GM18951 (cell line): ENCODE data around the gene KMO.

Source experiments
- POLR2A ChIP-seq: IDR thresholded peaks from 4 replicates; pipeline ENCODE4 v1.6.1; 2011; ENCODE audit warnings: mild to moderate bottlenecking; ENCODE audit not compliant: insufficient read length, insufficient read depth; ENCODE audit errors: extremely low read depth
- in situ Hi-C: fragments of 300-500 bp; cut with MboI; formaldehyde crosslinking; loops from one replicate; pipeline ENCODE4 v1.12.0; 2022; ENCODE audit warnings: low sequenced_read_pairs, mixed read lengths, inconsistent platforms; ENCODE audit not compliant: unreplicated experiment

The KMO gene

GRCh38 chr1:241608379-241609033 lies 76.3 kb downstream of the KMO start:
- TF ChIP-seq POLR2A, result no peak
- in situ Hi-C loops, result loop anchor here (25.0 kb wide), 1 partner anchor 404 kb away; no protein-coding TSS in a partner anchor

DNA sequence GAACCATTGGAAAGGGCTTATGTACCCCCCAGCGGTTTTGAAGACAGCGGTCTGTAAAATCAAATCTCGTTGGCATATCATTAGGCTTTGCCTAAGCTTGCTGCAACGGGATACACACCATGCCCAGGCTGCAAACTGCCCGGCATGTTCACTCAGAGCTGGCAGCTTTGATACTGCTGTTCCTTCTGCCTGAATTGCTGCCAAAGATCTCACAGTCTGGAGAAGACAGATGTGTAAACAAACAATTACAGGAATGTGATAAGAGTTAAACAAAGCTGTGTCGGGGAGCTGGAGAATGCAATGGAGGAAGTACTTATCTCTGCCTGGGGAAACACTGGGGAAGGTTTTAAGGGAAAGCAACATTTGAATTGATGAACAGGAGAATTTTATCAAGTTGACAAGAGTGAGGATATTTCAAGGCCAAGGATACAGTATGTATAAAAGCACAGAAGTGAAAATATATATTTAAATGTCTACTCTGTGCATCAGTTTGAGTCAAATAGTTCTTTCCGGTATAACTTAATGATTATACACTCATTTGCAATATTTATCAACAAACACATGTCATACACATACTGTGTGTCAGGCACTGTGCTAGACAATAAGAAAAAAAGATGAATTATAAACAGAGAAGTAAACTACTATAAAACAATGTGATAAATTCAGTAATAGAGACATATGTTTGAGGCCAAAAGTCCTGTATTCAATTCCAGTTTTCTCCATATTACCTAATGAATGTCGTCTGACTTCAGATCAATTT lies 78.1 kb downstream of the KMO start:
- in situ Hi-C loops, result loop anchor here (25.0 kb wide), 1 partner anchor 402 kb away; no protein-coding TSS in a partner anchor
- no peak for TF ChIP-seq POLR2A

DNA sequence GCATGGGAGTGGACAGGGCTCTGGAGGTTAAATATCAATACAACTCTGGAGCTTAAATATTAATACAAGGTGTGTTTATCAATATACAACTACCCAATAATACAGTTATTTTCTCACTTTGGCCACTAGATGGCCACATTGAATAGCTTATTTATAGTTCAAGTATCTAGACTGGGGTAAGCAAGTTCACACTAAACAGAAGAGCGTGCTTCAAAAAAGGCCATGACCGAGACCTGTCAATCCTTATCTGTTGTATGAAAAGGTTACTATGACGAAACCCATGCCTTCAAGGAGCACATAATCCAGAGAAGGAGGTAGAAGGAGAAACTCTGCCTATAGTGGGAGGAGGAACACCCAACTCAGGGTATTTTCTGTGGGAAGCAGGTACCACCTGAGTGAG lies 78.9 kb downstream of the KMO start:
- in situ Hi-C loops, result loop anchor here (25.0 kb wide), 1 partner anchor 401 kb away; no protein-coding TSS in a partner anchor
- TF ChIP-seq POLR2A, result no peak

DNA sequence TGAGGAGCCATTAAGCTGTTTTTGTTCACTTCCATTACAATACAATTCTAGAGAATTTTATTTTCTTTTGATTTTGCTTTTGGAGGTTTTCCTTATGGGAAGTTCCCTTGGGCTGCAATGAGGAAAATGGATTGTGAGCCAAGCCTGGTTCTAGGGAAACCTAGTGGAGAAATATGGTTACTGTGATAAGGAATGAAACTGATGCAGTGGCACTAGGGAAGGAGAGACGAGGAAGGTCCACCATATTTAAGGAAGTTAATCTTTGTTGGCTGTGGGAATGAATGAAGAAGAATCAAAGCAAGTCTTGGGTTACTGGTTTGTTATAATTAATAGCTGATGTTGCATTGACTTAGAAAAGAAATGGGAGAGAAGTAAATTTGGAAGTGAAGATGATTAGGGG lies 79.6 kb downstream of the KMO start:
- no peak for TF ChIP-seq POLR2A
- in situ Hi-C loops, result loop anchor here (25.0 kb wide), 1 partner anchor 401 kb away; no protein-coding TSS in a partner anchor

DNA sequence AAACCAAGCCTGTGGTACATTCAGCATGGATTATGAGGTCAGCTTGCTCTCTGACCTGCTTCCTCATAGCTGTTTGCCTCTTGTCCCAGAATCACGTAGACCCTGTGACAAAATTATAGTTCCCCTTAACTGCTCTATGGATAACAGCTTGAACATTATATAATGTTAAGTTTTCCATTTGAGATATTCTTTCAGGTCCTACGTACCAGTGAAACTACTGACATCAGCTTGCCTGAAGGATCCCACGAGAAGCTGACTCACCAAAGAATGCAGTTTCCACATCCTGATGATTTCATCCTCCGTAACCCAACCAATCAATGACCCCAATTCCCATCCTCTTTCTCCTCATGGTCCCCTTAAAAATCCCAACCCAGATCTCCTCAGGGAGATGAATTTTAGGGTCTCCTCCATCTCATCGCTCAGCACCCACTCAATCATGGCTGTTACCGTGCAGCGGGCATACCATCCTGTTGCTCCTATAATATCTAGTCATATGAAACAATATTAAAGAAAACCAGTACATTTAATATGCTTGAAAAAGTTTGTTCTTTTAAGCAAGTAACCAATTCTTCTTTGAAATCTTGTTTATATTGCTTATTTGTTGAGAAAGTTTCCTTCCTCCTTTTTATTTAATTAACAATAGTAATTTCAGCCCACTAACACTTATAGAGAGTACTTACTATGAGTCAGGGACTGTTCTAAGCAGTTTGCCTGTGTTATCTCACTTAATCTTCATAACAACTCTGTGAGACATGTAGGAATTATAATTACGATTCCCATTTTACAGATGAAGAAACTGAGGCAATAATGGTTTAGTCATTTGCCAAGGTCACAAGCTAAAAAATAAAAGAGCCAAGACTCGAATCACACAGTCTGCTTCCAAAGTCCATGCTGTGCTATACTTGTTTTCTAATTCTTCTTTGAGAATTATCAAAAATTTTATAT lies 80.6 kb downstream of the KMO start:
- TF ChIP-seq POLR2A, result no peak
- in situ Hi-C loops, result loop anchor here (25.0 kb wide), 1 partner anchor 399 kb away; no protein-coding TSS in a partner anchor

- TF ChIP-seq POLR2A, result no peak
- in situ Hi-C loops, result loop anchor here (25.0 kb wide), 1 partner anchor 398 kb away; no protein-coding TSS in a partner anchor
Measured at GRCh38 chr1:241614144-241614543, 82.0 kb downstream of the KMO start.

DNA sequence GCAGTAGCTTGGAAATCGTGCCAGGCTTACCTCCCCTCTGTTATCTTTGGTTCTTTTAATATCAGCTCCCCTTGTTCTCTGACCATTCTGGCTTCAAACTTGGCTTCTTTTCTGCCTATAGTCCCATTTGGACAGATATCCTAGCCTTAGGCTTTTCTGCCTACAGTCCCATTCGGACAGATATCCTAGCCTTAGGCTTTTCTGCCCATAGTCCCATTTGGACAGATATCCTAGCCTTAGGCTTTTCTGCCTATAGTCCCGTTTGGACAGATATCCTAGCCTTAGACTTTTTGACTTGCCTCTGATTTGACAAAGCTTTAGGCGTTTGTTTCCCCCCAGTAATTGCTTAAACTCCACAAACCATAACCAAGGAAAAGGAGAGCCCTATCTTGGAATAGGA lies 82.4 kb downstream of the KMO start:
- in situ Hi-C loops, result loop anchor here (25.0 kb wide), 1 partner anchor 398 kb away; no protein-coding TSS in a partner anchor

GRCh38 chr1:241615043-241615974 lies 83.1 kb downstream of the KMO start:
- TF ChIP-seq POLR2A, result no peak
- in situ Hi-C loops, result loop anchor here (25.0 kb wide), 1 partner anchor 397 kb away; no protein-coding TSS in a partner anchor

More for the DNA sequence above, 82.4 kb downstream of the KMO start:
- no peak for TF ChIP-seq POLR2A

DNA sequence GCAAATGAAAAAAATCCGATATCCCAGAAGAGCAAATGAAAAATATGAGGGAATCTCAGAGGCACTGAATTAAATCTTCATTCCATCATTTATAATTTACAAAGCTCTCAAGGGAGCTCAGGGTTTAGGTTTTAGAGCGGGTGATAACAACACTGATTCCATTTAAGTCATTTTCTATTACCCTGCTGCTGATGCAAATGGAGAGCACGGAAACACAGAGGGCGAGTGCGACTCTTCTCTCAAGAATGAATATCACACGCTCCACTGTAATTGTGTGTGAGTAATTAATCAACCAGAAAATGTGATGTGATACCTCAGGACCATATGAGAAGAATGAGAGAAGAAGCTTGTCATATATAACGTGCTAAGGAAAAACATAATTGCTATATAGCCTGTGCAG lies 85.2 kb downstream of the KMO start:
- no peak for TF ChIP-seq POLR2A
- in situ Hi-C loops, result loop anchor here (25.0 kb wide), 1 partner anchor 395 kb away; no protein-coding TSS in a partner anchor

DNA sequence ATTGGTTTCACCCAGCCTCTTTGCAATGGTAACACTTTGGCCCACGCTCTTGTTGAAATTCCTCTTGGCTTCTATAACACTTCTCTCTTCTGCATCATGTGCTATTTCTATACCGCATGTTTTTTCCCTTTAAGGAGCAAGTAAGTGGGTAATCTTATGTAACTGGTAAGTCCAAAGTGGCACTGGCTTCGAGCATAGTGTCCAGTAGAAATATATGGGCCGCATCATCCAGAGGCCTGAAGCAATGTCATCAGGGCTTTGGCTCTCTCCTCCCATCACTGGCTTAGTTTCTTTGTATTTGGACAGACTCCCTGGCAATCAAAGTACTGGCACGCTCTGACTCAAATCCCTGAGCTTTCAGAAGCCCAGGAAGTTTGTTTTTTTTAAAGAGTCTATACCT lies 90.5 kb downstream of the KMO start:
- no peak for TF ChIP-seq POLR2A
- in situ Hi-C loops, result loop anchor here (25.0 kb wide), 1 partner anchor 390 kb away; no protein-coding TSS in a partner anchor

- in situ Hi-C loops, result loop anchor here (25.0 kb wide), 1 partner anchor 387 kb away; no protein-coding TSS in a partner anchor
- no peak for TF ChIP-seq POLR2A
Measured at GRCh38 chr1:241624935-241625334, 92.8 kb downstream of the KMO start.
